SK-N-MC (cell line): ENCODE data around the gene DAB1.

Experiments used
- EZH2 ChIP-seq: fragments of 200-600 bp; sonication (generic); IDR thresholded peaks from one replicate; pipeline ENCODE4 v1.6.1; 2017; ENCODE audit warnings: antibody characterized with exemption
- POLR2AphosphoS5 ChIP-seq: IDR thresholded peaks from 2 replicates; pipeline ENCODE4 v1.6.1; 2012; ENCODE audit warnings: mild to moderate bottlenecking, low read depth, low read length, borderline replicate concordance

GRCh38 chr1:57003398-57004139 lies 420.3 kb downstream of the DAB1 start:
- TF ChIP-seq EZH2 (no peak), POLR2AphosphoS5 (no peak)
